MCF 10A (cell line): ENCODE results near the gene CDH11. TPM values are rescaled to one million over a fixed set of nuclear protein-coding genes. Genes with fewer than 3 reads are reported as not detected.

Source experiments
- BruUV-seq: library from RNA; stranded (reverse); fragments of 400-500 nt; replicated peaks from 2 replicates; lab custom pipeline; 2021; lab: Mats Ljungman, UMichigan
- CTCF ChIA-PET: fragments of 300-600 bp; sonication (Branson Sonifier 250); formaldehyde crosslinking; extraction: SDS; loops from one replicate; lab custom pipeline; 2021; ENCODE audit warnings: antibody characterized with exemption, inconsistent platforms; lab: Yijun Ruan, JAX
- POLR2A ChIA-PET: fragments of 300-600, 350-650 bp; sonication (Branson Sonifier 250); formaldehyde crosslinking; extraction: SDS; loops from one replicate; lab custom pipeline; 2020; ENCODE audit warnings: antibody characterized with exemption, inconsistent platforms; lab: Yijun Ruan, JAX
- DNase-seq: peaks from one replicate; pipeline ENCODE4 v3.0.0-alpha.2; 2018; ENCODE audit not compliant: unreplicated experiment
- H3K27ac Mint-ChIP-seq: one replicate; pipeline ENCODE4 v1.8.0; 2022; ENCODE audit warnings: mild to moderate bottlenecking, low read depth, mixed read lengths; ENCODE audit not compliant: unreplicated experiment
- H3K27me3 Mint-ChIP-seq: one replicate; pipeline ENCODE4 v1.8.0; 2022; ENCODE audit warnings: mixed read lengths; ENCODE audit not compliant: insufficient read depth, unreplicated experiment
- H3K36me3 Mint-ChIP-seq: one replicate; pipeline ENCODE4 v1.8.0; 2022; ENCODE audit warnings: mild to moderate bottlenecking, moderate library complexity, mixed read lengths; ENCODE audit not compliant: insufficient read depth, unreplicated experiment
- H3K4me1 Mint-ChIP-seq: one replicate; pipeline ENCODE4 v1.8.0; 2022; ENCODE audit warnings: mixed read lengths; ENCODE audit not compliant: insufficient read depth, unreplicated experiment
- H3K4me3 Mint-ChIP-seq: one replicate; pipeline ENCODE4 v1.8.0; 2022; ENCODE audit warnings: mild to moderate bottlenecking, moderate library complexity, mixed read lengths; ENCODE audit not compliant: unreplicated experiment
- H3K9me3 Mint-ChIP-seq: one replicate; pipeline ENCODE4 v1.8.0; 2022; ENCODE audit warnings: mixed read lengths; ENCODE audit not compliant: unreplicated experiment
- CTCF ChIP-seq: fragments of 200-600 bp; IDR thresholded peaks from one replicate; pipeline ENCODE4 v1.8.0; 2022; ENCODE audit warnings: antibody characterized with exemption, mild to moderate bottlenecking; ENCODE audit not compliant: unreplicated experiment
- intact Hi-C: fragments of 100-400 bp; cut with micrococcal nuclease; formaldehyde crosslinking; loops from 2 replicates; pipeline ENCODE4 v1.14.1; 2022
- total RNA-seq: library from RNA; stranded (reverse); gene quantifications from 2 replicates; pipeline ENCODE4 v1.2.3, GENCODE V29; 2022

CDH11 gene
- total RNA-seq, 1 experiment from 2014 or later = 0.33 TPM

- ChIA-PET CTCF (interaction anchor here (0.7 kb wide), 1 partner anchor 370 kb away, joined by 3 read pairs; no protein-coding TSS in a partner anchor), POLR2A (no interaction called here)
- H3K27me3 Mint-ChIP-seq = no peaks in the 10 kb centered on the region
- TF ChIP-seq CTCF = peak; percentile 18
- intact Hi-C loops = no loop called here
- peaks cover 5% of the 10 kb centered on the region for H3K9me3 Mint-ChIP-seq
- peak; percentile 83 for DNase-seq
- no peak overlapping the region for H3K27ac Mint-ChIP-seq
- no peaks in the 10 kb centered on the region for H3K4me1 Mint-ChIP-seq
- no peaks in the 10 kb centered on the region for H3K36me3 Mint-ChIP-seq
- BruUV-seq = no TSS peak
- no peak overlapping the region for H3K4me3 Mint-ChIP-seq
Measured at GRCh38 chr16:64983963-64984362, 137.9 kb downstream of the CDH11 start.

- H3K9me3 Mint-ChIP-seq = peaks cover 5% of the 10 kb centered on the region
- no peak overlapping the region for H3K4me3 Mint-ChIP-seq
- no peaks in the 10 kb centered on the region for H3K27me3 Mint-ChIP-seq
- POLR2A ChIA-PET = no interaction called here
- no peak for DNase-seq
- no TSS peak for BruUV-seq
- H3K4me1 Mint-ChIP-seq = no peaks in the 10 kb centered on the region
- H3K36me3 Mint-ChIP-seq = no peaks in the 10 kb centered on the region
- intact Hi-C loops = no loop called here
- no peak overlapping the region for H3K27ac Mint-ChIP-seq
- TF ChIP-seq CTCF = no peak
- CTCF ChIA-PET = no interaction called here
Measured at GRCh38 chr16:64983231-64983630, 138.6 kb downstream of the CDH11 start.

GRCh38 chr16:64982581-64982980 lies 139.3 kb downstream of the CDH11 start:
- Mint-ChIP-seq H3K27me3 (no peaks in the 10 kb centered on the region), H3K4me3 (no peak overlapping the region), H3K36me3 (no peaks in the 10 kb centered on the region), H3K4me1 (no peaks in the 10 kb centered on the region), H3K27ac (no peak overlapping the region), H3K9me3 (peaks cover 5% of the 10 kb centered on the region)
- CTCF ChIA-PET = interaction anchor here (0.6 kb wide), 1 partner anchor 85 kb away, joined by 3 read pairs; no protein-coding TSS in a partner anchor
- intact Hi-C loops = no loop called here
- BruUV-seq = no TSS peak
- peak; percentile 38 for DNase-seq
- no peak for TF ChIP-seq CTCF
- POLR2A ChIA-PET = no interaction called here

GRCh38 chr16:64981568-64982281 lies 140.1 kb downstream of the CDH11 start:
- Mint-ChIP-seq H3K36me3 (no peaks in the 10 kb centered on the region), H3K27ac (no peak overlapping the region), H3K4me1 (no peaks in the 10 kb centered on the region), H3K9me3 (peaks cover 5% of the 10 kb centered on the region), H3K27me3 (no peaks in the 10 kb centered on the region), H3K4me3 (no peak overlapping the region)
- BruUV-seq = no TSS peak
- no peak for TF ChIP-seq CTCF
- no peak for DNase-seq
- ChIA-PET POLR2A (no interaction called here), CTCF (interaction anchor here (0.5 kb wide), 1 partner anchor 40 kb away, joined by 3 read pairs; no protein-coding TSS in a partner anchor)
- intact Hi-C loops = no loop called here
